ENCODE data around the gene BET1L. TPM values are rescaled to one million over a fixed set of nuclear protein-coding genes. Genes with fewer than 3 reads are reported as not detected.

The BET1L gene
- total RNA-seq, 4 donors from 2014 or later = 25.5 to 33.3 (median 31.6) TPM

DNA sequence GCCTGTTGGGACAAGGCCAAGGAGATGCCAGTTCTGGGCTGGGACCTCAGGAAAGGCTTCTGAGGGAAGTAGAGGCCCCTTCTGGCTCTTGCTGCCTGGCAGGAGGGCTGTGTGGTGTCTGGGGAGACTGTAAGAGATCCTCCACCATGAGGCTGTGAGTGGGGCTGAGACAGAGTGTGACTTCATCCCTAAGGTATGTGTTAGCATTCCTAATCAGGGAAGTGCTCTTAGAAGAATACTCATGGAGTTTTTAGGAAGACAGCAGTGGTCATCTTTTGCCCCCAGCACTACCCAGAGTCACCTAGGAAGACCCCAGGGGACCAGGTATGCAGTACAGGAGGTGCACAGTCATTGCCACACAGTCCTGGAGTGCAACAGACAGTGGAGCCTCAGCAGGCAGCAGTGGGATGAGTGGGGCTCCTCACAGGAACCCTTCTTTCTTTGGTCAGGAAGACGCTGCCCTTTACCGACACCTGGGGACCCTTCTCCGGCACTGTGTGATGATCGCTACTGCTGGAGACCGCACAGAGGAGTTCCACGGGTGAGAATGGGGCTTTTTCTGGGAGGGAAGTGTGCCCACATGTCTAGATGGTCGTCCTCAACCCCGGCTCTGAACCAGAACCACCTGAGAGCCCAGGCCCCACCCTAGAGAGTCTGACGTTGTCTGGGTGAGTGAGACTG, 3.1 kb upstream of the BET1L start:
- WGBS, 2 donors = 81 to 82% methylated on average over 7 to 9 of the region's 9 CpGs
- intact Hi-C loops (cut with DNase I; ENCODE audit: low total_unique reads) = no loop called here
- TF ChIP-seq POLR2A (IDR thresholded peaks at IDR 0.05) = no peak
- TF ChIP-seq, protein P1, sequence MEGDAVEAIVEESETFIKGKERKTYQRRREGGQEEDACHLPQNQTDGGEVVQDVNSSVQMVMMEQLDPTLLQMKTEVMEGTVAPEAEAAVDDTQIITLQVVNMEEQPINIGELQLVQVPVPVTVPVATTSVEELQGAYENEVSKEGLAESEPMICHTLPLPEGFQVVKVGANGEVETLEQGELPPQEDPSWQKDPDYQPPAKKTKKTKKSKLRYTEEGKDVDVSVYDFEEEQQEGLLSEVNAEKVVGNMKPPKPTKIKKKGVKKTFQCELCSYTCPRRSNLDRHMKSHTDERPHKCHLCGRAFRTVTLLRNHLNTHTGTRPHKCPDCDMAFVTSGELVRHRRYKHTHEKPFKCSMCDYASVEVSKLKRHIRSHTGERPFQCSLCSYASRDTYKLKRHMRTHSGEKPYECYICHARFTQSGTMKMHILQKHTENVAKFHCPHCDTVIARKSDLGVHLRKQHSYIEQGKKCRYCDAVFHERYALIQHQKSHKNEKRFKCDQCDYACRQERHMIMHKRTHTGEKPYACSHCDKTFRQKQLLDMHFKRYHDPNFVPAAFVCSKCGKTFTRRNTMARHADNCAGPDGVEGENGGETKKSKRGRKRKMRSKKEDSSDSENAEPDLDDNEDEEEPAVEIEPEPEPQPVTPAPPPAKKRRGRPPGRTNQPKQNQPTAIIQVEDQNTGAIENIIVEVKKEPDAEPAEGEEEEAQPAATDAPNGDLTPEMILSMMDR (IDR thresholded peaks at IDR 0.05) = no peak
- no peak overlapping the region for H3K4me3 ChIP-seq (ENCODE audit: low read depth, poor library complexity, severe bottlenecking)
- DNase-seq (ENCODE audit: low spot score in 2 of 2) = peak in 1 of 2 donors; percentile 74

DNA sequence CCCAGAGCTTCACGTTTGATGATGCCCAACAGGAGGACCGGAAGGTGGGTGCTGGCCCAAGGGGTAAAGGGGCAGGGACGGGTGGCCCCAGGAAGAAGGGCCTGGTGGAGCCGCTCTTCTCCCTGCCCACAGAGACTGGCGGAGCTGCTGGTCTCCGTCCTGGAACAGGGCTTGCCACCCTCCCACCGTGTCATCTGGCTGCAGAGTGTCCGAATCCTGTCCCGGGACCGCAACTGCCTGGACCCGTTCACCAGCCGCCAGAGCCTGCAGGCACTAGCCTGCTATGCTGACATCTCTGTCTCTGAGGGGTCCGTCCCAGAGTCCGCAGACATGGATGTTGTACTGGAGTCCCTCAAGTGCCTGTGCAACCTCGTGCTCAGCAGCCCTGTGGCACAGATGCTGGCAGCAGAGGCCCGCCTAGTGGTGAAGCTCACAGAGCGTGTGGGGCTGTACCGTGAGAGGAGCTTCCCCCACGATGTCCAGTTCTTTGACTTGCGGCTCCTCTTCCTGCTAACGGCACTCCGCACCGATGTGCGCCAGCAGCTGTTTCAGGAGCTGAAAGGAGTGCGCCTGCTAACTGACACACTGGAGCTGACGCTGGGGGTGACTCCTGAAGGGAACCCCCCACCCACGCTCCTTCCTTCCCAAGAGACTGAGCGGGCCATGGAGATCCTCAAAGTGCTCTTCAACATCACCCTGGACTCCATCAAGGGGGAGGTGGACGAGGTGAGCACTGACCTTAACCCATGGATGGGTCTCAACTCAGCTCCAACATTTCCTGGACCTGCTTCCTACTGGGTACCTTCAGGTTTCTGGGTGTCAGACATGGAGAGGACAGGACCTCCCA, 2.3 kb upstream of the BET1L start:
- peak in 1 of 2 donors; percentile 87 for DNase-seq (ENCODE audit: low spot score in 2 of 2)
- TF ChIP-seq POLR2A (IDR thresholded peaks at IDR 0.05) = no peak
- TF ChIP-seq, protein P1 (IDR thresholded peaks at IDR 0.05) = no peak
- peak overlapping the region; percentile 78 for H3K4me3 ChIP-seq (ENCODE audit: low read depth, poor library complexity, severe bottlenecking)
- intact Hi-C loops (cut with DNase I; ENCODE audit: low total_unique reads) = loop anchor here (1.0 kb wide), 1 partner anchor 33 kb away; no protein-coding TSS in a partner anchor
- 41 to 45% methylated on average over 25 to 29 of the region's 29 CpGs for WGBS, 2 donors

DNA sequence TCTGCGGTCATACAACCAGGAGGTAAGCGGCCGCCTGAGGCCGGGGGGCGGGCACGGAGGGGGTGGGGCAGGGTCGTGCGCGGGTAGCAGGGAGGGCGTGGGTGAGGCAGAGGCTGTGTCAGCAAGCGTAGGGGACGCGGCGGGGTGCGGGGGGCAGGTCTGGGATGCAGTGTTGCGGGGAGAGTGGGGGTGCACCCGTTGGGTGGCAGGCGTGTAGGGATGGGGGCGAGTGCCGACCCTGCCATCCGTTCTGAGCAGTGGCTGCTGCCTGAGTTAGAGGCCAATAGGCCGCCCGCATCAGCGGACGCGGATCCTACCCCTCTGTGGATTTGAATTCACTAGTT, 1.7 kb upstream of the BET1L start:
- no peak for TF ChIP-seq POLR2A (IDR thresholded peaks at IDR 0.05)
- TF ChIP-seq, protein P1 (IDR thresholded peaks at IDR 0.05) = no peak
- 0 to 1% methylated on average over 23 to 25 of the region's 26 CpGs for WGBS, 2 donors
- intact Hi-C loops (cut with DNase I; ENCODE audit: low total_unique reads) = loop anchor here (1.0 kb wide), 1 partner anchor 33 kb away; no protein-coding TSS in a partner anchor
- peak overlapping the region; percentile 78 for H3K4me3 ChIP-seq (ENCODE audit: low read depth, poor library complexity, severe bottlenecking)
- DNase-seq (ENCODE audit: low spot score in 2 of 2) = no peak

DNA sequence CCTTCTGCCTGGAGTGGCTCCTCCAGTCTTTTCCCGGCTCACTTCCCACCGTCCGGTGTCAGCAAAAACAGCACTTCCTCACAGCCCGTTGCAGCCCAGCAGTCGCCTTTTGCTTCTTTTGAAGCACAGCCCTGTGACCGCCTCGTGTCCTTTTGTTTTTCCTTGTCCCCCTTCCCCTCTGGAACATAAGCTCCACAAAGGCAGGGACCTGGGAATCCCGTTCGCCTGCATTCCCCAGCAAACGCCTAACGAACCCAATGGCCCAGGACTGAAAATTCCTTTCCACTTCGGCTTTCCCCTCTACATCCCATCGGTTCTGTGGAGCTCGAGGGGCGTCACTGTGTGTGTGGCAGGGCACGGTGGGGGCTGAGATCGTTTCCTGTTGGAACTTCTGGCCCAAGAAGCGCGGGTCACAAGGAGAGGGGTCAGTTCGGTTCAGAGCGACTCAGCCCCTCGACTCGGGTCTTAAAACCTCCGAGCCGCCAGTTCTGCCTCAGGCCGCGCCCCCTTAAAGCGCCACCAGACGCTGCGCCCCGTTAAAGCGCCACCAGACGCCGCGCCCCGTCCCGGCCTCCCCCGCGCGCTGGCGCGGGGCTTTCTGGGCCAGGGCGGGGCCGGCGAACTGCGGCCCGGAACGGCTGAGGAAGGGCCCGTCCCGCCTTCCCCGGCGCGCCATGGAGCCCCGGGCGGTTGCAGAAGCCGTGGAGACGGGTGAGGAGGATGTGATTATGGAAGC, 1.1 kb upstream of the BET1L start:
- intact Hi-C loops (cut with DNase I; ENCODE audit: low total_unique reads) = no loop called here
- peak; percentile 63 to 96 for DNase-seq (ENCODE audit: low spot score in 2 of 2)
- H3K4me3 ChIP-seq (ENCODE audit: low read depth, poor library complexity, severe bottlenecking) = peak overlapping the region; percentile 78
- TF ChIP-seq POLR2A (IDR thresholded peaks at IDR 0.05) = peak in 1 of 2 donors; percentile 65
- TF ChIP-seq, protein P1 (IDR thresholded peaks at IDR 0.05) = no peak
- WGBS, 2 donors = 0% methylated on average over 47 of the region's 57 CpGs

DNA sequence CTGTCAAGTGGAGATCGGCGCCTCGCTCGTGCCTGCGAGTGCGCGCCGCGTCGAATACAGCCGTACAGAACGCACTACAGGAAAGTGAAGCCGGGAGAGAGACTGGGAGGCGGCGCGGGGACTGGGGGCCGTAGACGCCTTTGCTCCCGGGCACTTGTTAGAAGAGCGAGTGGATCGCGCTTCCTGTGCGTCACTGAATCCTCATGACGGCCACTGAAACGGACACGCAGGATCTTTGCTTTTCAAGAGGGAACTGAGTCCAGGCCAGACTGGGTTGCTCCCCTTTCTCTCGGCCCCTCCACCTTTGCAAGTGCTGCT, 623 bp upstream of the BET1L start:
- TF ChIP-seq, protein P1 (IDR thresholded peaks at IDR 0.05) = no peak
- no peak for TF ChIP-seq POLR2A (IDR thresholded peaks at IDR 0.05)
- intact Hi-C loops (cut with DNase I; ENCODE audit: low total_unique reads) = no loop called here
- WGBS, 2 donors = 0% methylated on average over 25 to 27 of the region's 27 CpGs
- peak overlapping the region; percentile 78 for H3K4me3 ChIP-seq (ENCODE audit: low read depth, poor library complexity, severe bottlenecking)
- peak in 1 of 2 donors; percentile 46 for DNase-seq (ENCODE audit: low spot score in 2 of 2)

Measured in lower leg skin (tissue), 4 donors.